Neural progenitor cell (in vitro differentiated cells): Measurements from ENCODE around the gene SS18L1. TPM values are rescaled to one million over a fixed set of nuclear protein-coding genes. Genes with fewer than 3 reads are reported as not detected.

Experiments
- DNase-seq: peaks from one replicate; pipeline ENCODE4 v3.0.0-alpha.2; 2016; ENCODE audit warnings: low spot score
- H2AFZ ChIP-seq: fragments of 200-600 bp; sonication (generic); replicated peaks from 2 replicates; pipeline ENCODE4 v1.6.1; 2016; ENCODE audit warnings: antibody characterized with exemption
- H3F3A ChIP-seq: fragments of 200-600 bp; sonication (generic); 2 replicates; pipeline ENCODE4 v1.6.1; 2016; ENCODE audit warnings: antibody characterized with exemption, low read depth
- H3K27ac ChIP-seq: fragments of 200-600 bp; sonication (generic); 2 replicates; pipeline ENCODE4 v1.5.1; 2016; ENCODE audit warnings: mild to moderate bottlenecking
- H3K27me3 ChIP-seq: fragments of 200-600 bp; sonication (generic); 2 replicates; pipeline ENCODE4 v1.6.1; 2016; ENCODE audit warnings: mild to moderate bottlenecking, moderate library complexity
- H3K36me3 ChIP-seq: fragments of 200-600 bp; sonication (generic); 2 replicates; pipeline ENCODE4 v1.5.1; 2016
- H3K4me1 ChIP-seq: fragments of 200-600 bp; sonication (generic); 2 replicates; pipeline ENCODE4 v1.6.1; 2016; ENCODE audit warnings: mixed run types
- H3K4me2 ChIP-seq: fragments of 200-600 bp; sonication (generic); 2 replicates; pipeline ENCODE4 v1.6.1; 2016
- H3K4me3 ChIP-seq: fragments of 200-600 bp; sonication (generic); 2 replicates; pipeline ENCODE4 v1.5.1; 2016
- H3K79me2 ChIP-seq: fragments of 200-600 bp; sonication (generic); 2 replicates; pipeline ENCODE4 v1.6.1; 2016; ENCODE audit warnings: low read depth
- H3K9ac ChIP-seq: fragments of 200-600 bp; sonication (generic); 2 replicates; pipeline ENCODE4 v1.6.1; 2016
- H3K9me3 ChIP-seq: fragments of 200-600 bp; sonication (generic); 2 replicates; pipeline ENCODE4 v1.5.1; 2016; ENCODE audit warnings: low read depth
- H4K20me1 ChIP-seq: fragments of 200-600 bp; sonication (generic); 2 replicates; pipeline ENCODE4 v1.6.1; 2016; ENCODE audit warnings: low read depth
- H3K27ac Mint-ChIP-seq: 3 replicates; pipeline ENCODE4 v1.8.0; 2021; ENCODE audit warnings: mixed read lengths
- H3K27me3 Mint-ChIP-seq: 2 replicates; pipeline ENCODE4 v1.8.0; 2022; ENCODE audit warnings: low read depth, mild to moderate bottlenecking, inconsistent platforms, moderate library complexity, mixed read lengths; ENCODE audit not compliant: insufficient read depth
- H3K36me3 Mint-ChIP-seq: 3 replicates; pipeline ENCODE4 v1.8.0; 2021; ENCODE audit warnings: mixed read lengths
- H3K4me1 Mint-ChIP-seq: 3 replicates; pipeline ENCODE4 v1.8.0; 2021; ENCODE audit warnings: mixed read lengths
- H3K4me3 Mint-ChIP-seq: 3 replicates; pipeline ENCODE4 v1.8.0; 2021; ENCODE audit warnings: mild to moderate bottlenecking, moderate library complexity, mixed read lengths
- H3K9me3 Mint-ChIP-seq: 3 replicates; pipeline ENCODE4 v1.8.0; 2020; ENCODE audit warnings: mixed read lengths
- EZH2 ChIP-seq: fragments of 200-600 bp; sonication (generic); IDR thresholded peaks from 2 replicates; pipeline ENCODE4 v1.6.1; 2017; ENCODE audit warnings: antibody characterized with exemption, mild to moderate bottlenecking, moderate library complexity
- EZH2phosphoT487 ChIP-seq: fragments of 200-600 bp; sonication (generic); IDR thresholded peaks from 2 replicates; pipeline ENCODE4 v1.6.1; 2017; ENCODE audit warnings: antibody characterized with exemption
- total RNA-seq: library from RNA; depleted of rRNA; stranded (reverse); fragments of >200 nt; gene quantifications from 2 replicates; pipeline ENCODE4 v1.2.3, GENCODE V29; 2015; ENCODE audit warnings: low replicate concordance
- TF ChIP-seq, protein P1 (sequence below): fragments of 200-600 bp; sonication (generic); IDR thresholded peaks from 2 replicates; pipeline ENCODE4 v1.5.1; 2017; ENCODE audit warnings: antibody characterized with exemption, mild to moderate bottlenecking

Gene SS18L1
- total RNA-seq, 1 donor from 2014 or later, result 25.5 TPM

DNA sequence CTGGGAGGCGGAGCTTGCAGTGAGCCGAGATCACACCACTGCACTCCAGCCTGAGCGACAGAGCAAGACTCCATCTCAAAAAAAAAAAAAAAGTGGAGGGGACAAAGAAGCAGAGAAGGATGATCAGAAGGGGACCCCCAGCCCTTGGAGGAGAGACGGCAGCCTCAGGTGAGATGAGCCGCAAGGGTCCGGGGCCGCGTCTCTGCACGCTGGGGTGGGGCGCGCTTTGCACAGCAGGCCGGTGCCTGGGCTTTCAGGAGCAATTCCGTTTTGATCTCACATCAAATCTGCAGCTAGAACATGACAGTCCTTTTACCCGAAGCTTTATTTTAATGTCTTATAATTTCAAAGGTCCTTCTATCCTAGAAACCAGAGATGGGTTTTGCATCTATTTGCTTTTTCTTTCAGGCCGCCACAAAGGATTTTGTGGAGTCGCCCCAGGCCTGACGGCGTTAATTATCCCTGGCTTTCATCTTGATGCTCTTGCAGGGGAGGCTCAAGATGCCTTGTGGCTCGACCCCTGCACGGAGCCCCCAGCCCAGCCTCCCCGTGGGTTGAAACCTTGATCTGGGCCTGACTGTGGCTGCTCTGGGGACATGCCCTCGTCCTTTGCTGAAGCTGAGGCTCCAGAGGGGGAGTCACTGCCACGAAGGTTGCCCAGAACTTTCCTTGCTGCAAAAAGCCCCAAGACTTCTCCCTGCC lies 59.3 kb downstream of the SS18L1 start:
- Histone ChIP-seq H3K79me2 (no peaks in the 10 kb centered on the region), H3F3A (no peaks in the 10 kb centered on the region), H3K9me3 (no peaks in the 10 kb centered on the region), H3K36me3 (no peaks in the 10 kb centered on the region), H4K20me1 (no peaks in the 10 kb centered on the region), H3K4me1 (no peaks in the 10 kb centered on the region), H3K27ac (no peak overlapping the region), H3K4me3 (no peak overlapping the region), H2AFZ (no peak overlapping the region), H3K4me2 (no peak overlapping the region), H3K27me3 (no peaks in the 10 kb centered on the region), H3K9ac (no peak overlapping the region)
- TF ChIP-seq, protein P1, sequence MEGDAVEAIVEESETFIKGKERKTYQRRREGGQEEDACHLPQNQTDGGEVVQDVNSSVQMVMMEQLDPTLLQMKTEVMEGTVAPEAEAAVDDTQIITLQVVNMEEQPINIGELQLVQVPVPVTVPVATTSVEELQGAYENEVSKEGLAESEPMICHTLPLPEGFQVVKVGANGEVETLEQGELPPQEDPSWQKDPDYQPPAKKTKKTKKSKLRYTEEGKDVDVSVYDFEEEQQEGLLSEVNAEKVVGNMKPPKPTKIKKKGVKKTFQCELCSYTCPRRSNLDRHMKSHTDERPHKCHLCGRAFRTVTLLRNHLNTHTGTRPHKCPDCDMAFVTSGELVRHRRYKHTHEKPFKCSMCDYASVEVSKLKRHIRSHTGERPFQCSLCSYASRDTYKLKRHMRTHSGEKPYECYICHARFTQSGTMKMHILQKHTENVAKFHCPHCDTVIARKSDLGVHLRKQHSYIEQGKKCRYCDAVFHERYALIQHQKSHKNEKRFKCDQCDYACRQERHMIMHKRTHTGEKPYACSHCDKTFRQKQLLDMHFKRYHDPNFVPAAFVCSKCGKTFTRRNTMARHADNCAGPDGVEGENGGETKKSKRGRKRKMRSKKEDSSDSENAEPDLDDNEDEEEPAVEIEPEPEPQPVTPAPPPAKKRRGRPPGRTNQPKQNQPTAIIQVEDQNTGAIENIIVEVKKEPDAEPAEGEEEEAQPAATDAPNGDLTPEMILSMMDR, result no peak
- TF ChIP-seq EZH2phosphoT487 (no peak), EZH2 (no peak)
- Mint-ChIP-seq H3K27me3 (peaks cover 2% of the 10 kb centered on the region), H3K27ac (no peak overlapping the region), H3K4me3 (no peak overlapping the region), H3K36me3 (peaks cover 17% of the 10 kb centered on the region), H3K9me3 (no peaks in the 10 kb centered on the region), H3K4me1 (peaks cover 5% of the 10 kb centered on the region)
- no peak for DNase-seq

DNA sequence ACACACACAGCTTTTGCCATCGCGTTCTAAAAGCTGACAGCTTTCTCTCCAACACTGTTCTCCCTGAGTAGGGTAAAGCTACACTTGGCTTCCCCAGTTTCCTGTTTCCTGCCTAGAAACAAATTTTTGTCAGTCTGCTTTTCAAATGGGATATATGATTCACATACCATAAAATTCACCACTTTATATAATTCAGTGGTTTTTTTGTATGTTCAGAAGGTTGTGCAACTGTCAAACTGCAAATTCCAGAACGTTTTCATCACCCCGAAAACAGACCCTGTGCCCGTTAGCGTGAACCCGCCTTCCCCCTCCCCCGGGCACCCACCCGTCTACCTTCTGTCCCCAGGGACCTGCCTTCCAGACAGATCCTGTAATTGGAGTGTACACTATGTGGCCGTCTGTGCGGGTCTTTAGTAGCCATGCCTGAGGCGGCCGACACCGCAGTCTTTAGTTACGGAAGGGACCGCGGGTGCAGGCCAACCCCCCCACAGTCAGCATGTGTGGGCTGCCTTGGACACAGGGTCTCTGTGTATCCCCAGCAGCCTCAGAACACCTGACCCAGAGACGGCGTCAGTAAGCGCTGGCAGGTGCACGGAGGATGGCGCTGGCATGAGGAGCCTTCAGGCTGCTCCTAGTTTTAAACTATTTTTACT lies 59.9 kb downstream of the SS18L1 start:
- Histone ChIP-seq H4K20me1 (no peaks in the 10 kb centered on the region), H2AFZ (no peak overlapping the region), H3K36me3 (no peaks in the 10 kb centered on the region), H3K4me2 (no peak overlapping the region), H3K9me3 (no peaks in the 10 kb centered on the region), H3F3A (no peaks in the 10 kb centered on the region), H3K27ac (no peak overlapping the region), H3K79me2 (no peaks in the 10 kb centered on the region), H3K27me3 (no peaks in the 10 kb centered on the region), H3K4me1 (no peaks in the 10 kb centered on the region), H3K9ac (no peak overlapping the region), H3K4me3 (no peak overlapping the region)
- Mint-ChIP-seq H3K4me3 (no peak overlapping the region), H3K27ac (no peak overlapping the region), H3K27me3 (peaks cover 4% of the 10 kb centered on the region), H3K4me1 (peaks cover 5% of the 10 kb centered on the region), H3K36me3 (peaks cover 17% of the 10 kb centered on the region), H3K9me3 (no peaks in the 10 kb centered on the region)
- no peak for DNase-seq
- TF ChIP-seq EZH2phosphoT487 (no peak), EZH2 (no peak)
- TF ChIP-seq, protein P1, result no peak

DNA sequence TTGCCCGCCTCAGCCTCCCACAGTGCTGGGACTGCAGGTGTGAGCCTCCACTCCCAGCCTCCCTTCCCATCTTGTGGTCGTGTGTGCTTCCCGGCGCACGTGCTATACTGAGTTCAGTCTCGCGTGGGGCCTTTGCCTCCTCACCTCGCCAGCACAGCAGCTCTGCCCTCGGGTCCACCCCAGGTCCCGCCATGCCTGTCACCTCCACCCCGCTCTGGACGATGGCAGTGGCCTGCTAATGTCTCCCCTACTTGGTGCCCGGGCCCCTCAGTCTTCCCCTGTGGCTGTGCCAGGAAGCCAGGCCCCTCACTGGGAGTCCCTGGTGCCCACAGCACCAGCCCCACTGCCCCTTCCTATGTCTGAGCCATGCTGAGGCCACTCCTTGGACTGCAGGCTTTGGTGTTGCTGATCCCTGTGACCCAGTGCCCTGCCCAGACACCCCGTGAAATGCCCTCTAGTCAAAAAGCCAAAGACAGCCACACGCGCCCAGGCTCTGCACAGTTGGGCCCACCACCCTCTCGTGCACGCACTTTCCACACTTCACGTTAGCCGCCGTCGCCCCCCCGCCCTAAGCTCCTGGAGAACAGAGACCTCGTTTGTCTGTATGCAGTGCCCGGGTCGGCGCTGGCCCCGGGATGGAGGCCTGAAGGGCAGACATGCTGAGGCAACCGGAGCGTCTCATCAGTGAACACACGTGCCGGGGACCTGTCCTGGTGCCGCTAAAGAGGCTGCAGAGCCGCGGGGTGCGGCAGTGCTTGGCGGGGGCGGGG lies 62.2 kb downstream of the SS18L1 start:
- H3K27me3 Mint-ChIP-seq, result peaks cover 4% of the 10 kb centered on the region
- H3K4me3 ChIP-seq, result no peak overlapping the region
- H3K27ac Mint-ChIP-seq, result no peak overlapping the region
- peak overlapping the region; percentile 41 for H3K4me3 Mint-ChIP-seq
- H3K36me3 Mint-ChIP-seq, result peaks cover 6% of the 10 kb centered on the region
- H3K4me1 Mint-ChIP-seq, result peaks cover 10% of the 10 kb centered on the region
- no peak overlapping the region for H3K9ac ChIP-seq
- no peak for DNase-seq
- no peaks in the 10 kb centered on the region for H3K27me3 ChIP-seq
- no peaks in the 10 kb centered on the region for H3K4me1 ChIP-seq
- no peaks in the 10 kb centered on the region for H3K79me2 ChIP-seq
- H3K9me3 ChIP-seq, result no peaks in the 10 kb centered on the region
- no peaks in the 10 kb centered on the region for H4K20me1 ChIP-seq
- TF ChIP-seq, protein P1, result no peak
- TF ChIP-seq EZH2, result no peak
- TF ChIP-seq EZH2phosphoT487, result no peak
- no peaks in the 10 kb centered on the region for H3F3A ChIP-seq
- H3K4me2 ChIP-seq, result no peak overlapping the region
- H3K36me3 ChIP-seq, result no peaks in the 10 kb centered on the region
- no peak overlapping the region for H2AFZ ChIP-seq
- H3K27ac ChIP-seq, result no peak overlapping the region
- H3K9me3 Mint-ChIP-seq, result no peaks in the 10 kb centered on the region
